ENCODE results near the gene DIDO1.

DNA sequence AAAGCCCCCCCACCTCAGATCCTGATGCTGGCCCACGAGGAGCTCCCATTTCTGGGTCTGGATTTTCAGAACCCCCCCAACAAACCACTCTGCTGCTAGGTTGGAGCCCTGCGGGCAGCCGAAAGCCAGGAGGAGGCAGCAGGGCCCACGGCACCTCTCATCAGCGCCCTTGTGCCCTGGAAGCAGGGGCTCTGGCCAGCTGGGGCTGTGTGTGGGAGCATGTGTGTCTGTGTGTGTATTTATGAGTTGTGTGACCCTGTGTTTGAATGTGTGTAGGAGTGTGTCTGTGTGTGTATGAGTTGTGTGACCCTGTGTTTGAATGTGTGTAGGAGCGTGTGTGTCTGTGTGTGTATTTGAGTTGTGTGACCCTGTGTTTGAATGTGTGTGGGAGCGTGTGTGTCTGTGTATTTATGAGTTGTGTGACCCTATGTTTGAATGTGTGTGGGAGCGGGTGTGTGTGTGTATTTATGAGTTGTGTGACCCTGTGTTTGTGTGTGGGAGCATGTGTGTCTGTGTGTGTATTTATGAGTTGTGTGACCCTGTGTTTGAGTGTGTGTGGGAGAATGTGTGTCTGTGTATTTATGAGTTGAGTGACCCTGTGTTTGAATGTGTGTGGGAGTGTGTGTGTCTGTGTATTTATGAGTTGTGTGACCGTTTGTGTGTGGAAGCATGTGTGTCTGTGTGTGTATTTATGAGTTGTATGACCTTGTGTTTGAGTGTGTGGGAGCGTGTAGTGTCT is 45.1 kb upstream of the DIDO1 start:
- no peak for TF ChIP-seq TCF12 (IDR thresholded peaks at IDR 0.05; ENCODE audit: low read depth)
- TF ChIP-seq RAD21 (IDR thresholded peaks at IDR 0.05; ENCODE audit: low read depth): no peak
- TF ChIP-seq NFIC (IDR thresholded peaks at IDR 0.05): no peak
- TF ChIP-seq FOXM1 (IDR thresholded peaks at IDR 0.05; ENCODE audit: borderline replicate concordance, low read depth): no peak
- TF ChIP-seq CEBPB (IDR thresholded peaks at IDR 0.05): no peak
- TF ChIP-seq, protein P1, sequence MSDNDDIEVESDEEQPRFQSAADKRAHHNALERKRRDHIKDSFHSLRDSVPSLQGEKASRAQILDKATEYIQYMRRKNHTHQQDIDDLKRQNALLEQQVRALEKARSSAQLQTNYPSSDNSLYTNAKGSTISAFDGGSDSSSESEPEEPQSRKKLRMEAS (IDR thresholded peaks at IDR 0.05): no peak
- TF ChIP-seq, protein P2, sequence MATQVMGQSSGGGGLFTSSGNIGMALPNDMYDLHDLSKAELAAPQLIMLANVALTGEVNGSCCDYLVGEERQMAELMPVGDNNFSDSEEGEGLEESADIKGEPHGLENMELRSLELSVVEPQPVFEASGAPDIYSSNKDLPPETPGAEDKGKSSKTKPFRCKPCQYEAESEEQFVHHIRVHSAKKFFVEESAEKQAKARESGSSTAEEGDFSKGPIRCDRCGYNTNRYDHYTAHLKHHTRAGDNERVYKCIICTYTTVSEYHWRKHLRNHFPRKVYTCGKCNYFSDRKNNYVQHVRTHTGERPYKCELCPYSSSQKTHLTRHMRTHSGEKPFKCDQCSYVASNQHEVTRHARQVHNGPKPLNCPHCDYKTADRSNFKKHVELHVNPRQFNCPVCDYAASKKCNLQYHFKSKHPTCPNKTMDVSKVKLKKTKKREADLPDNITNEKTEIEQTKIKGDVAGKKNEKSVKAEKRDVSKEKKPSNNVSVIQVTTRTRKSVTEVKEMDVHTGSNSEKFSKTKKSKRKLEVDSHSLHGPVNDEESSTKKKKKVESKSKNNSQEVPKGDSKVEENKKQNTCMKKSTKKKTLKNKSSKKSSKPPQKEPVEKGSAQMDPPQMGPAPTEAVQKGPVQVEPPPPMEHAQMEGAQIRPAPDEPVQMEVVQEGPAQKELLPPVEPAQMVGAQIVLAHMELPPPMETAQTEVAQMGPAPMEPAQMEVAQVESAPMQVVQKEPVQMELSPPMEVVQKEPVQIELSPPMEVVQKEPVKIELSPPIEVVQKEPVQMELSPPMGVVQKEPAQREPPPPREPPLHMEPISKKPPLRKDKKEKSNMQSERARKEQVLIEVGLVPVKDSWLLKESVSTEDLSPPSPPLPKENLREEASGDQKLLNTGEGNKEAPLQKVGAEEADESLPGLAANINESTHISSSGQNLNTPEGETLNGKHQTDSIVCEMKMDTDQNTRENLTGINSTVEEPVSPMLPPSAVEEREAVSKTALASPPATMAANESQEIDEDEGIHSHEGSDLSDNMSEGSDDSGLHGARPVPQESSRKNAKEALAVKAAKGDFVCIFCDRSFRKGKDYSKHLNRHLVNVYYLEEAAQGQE (IDR thresholded peaks at IDR 0.05; ENCODE audit: low read depth): no peak
- no peak for TF ChIP-seq TAF1 (IDR thresholded peaks at IDR 0.05; ENCODE audit: low read depth)
- no peak for TF ChIP-seq EGR1 (IDR thresholded peaks at IDR 0.05)
- TF ChIP-seq, protein P3, sequence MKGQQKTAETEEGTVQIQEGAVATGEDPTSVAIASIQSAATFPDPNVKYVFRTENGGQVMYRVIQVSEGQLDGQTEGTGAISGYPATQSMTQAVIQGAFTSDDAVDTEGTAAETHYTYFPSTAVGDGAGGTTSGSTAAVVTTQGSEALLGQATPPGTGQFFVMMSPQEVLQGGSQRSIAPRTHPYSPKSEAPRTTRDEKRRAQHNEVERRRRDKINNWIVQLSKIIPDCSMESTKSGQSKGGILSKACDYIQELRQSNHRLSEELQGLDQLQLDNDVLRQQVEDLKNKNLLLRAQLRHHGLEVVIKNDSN (IDR thresholded peaks at IDR 0.05): no peak
- TF ChIP-seq ZBTB7A (IDR thresholded peaks at IDR 0.05; ENCODE audit: low read depth): no peak
- TF ChIP-seq CREB1 (IDR thresholded peaks at IDR 0.05; ENCODE audit: low read depth): no peak
- TF ChIP-seq EP300 (IDR thresholded peaks at IDR 0.05; ENCODE audit: borderline replicate concordance): no peak
- no peak for TF ChIP-seq TEAD4 (IDR thresholded peaks at IDR 0.05)

All from Ishikawa (cell line).